ENCODE results near the gene TH.
A peak's percentile ranks its signal among the peaks of the same experiment; 100 is the strongest.

Gene TH

GRCh38 chr11:2188745-2189144 is 17.1 kb upstream of the TH start:
- no peaks in the 10 kb centered on the region for H4K20me1 ChIP-seq (ENCODE audit: insufficient read depth, low read length)
- H3F3A ChIP-seq (ENCODE audit: insufficient read depth, low read length) = no peaks in the 10 kb centered on the region
- H3K9me2 ChIP-seq (replicated peaks; ENCODE audit: insufficient read depth, low read length) = no peaks in the 10 kb centered on the region
- peaks cover 97% of the 10 kb centered on the region for H3K27me3 ChIP-seq (replicated peaks; ENCODE audit: insufficient read depth, low read length)
- H3K4me2 ChIP-seq (ENCODE audit: low read depth, low read length) = no peak overlapping the region
- no peak for DNase-seq
- H3K4me1 ChIP-seq (ENCODE audit: low read length) = no peaks in the 10 kb centered on the region
- H3K36me3 ChIP-seq (replicated peaks; ENCODE audit: insufficient read depth, low read length) = no peaks in the 10 kb centered on the region
- H3K9me3 ChIP-seq (replicated peaks; ENCODE audit: insufficient read depth, low read length) = no peaks in the 10 kb centered on the region
- H3K4me3 ChIP-seq (ENCODE audit: low read length) = no peak overlapping the region
- H3K79me2 ChIP-seq (ENCODE audit: low read length) = no peaks in the 10 kb centered on the region
- TF ChIP-seq, protein P1, sequence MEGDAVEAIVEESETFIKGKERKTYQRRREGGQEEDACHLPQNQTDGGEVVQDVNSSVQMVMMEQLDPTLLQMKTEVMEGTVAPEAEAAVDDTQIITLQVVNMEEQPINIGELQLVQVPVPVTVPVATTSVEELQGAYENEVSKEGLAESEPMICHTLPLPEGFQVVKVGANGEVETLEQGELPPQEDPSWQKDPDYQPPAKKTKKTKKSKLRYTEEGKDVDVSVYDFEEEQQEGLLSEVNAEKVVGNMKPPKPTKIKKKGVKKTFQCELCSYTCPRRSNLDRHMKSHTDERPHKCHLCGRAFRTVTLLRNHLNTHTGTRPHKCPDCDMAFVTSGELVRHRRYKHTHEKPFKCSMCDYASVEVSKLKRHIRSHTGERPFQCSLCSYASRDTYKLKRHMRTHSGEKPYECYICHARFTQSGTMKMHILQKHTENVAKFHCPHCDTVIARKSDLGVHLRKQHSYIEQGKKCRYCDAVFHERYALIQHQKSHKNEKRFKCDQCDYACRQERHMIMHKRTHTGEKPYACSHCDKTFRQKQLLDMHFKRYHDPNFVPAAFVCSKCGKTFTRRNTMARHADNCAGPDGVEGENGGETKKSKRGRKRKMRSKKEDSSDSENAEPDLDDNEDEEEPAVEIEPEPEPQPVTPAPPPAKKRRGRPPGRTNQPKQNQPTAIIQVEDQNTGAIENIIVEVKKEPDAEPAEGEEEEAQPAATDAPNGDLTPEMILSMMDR (IDR thresholded peaks at IDR 0.05; ENCODE audit: low read length) = no peak
- no peak for TF ChIP-seq EZH2 (optimal IDR thresholded peaks at IDR 0.05; ENCODE audit: low read depth, low read length)
- TF ChIP-seq EZH2phosphoT487 (IDR thresholded peaks at IDR 0.05; ENCODE audit: low read length) = no peak
- no peak overlapping the region for H2AFZ ChIP-seq (ENCODE audit: low read length)
- no peak overlapping the region for H3K27ac ChIP-seq (ENCODE audit: low read length)
- no peak overlapping the region for H3K9ac ChIP-seq (ENCODE audit: low read length)

DNA sequence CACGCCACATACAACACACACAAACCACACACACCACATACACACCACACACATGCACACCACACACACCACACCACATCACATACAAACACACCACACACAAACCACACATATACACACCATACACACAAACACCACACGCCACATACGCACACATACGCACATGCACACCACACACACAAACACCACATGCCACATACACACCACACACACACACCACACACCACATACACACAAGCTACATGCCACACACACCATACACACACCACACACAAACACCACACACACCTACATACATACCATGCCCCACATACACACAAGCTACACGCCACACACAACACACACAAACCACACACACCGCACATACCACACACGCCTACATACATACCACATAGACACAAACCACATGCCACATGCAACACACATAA is 15.7 kb upstream of the TH start:
- Histone ChIP-seq H3K27ac (ENCODE audit: low read length) (no peak overlapping the region), H3K9me3 (replicated peaks; ENCODE audit: insufficient read depth, low read length) (no peaks in the 10 kb centered on the region), H2AFZ (ENCODE audit: low read length) (no peak overlapping the region), H3K4me3 (ENCODE audit: low read length) (no peak overlapping the region), H3K79me2 (ENCODE audit: low read length) (no peaks in the 10 kb centered on the region), H3K9me2 (replicated peaks; ENCODE audit: insufficient read depth, low read length) (no peaks in the 10 kb centered on the region), H3K27me3 (replicated peaks; ENCODE audit: insufficient read depth, low read length) (peaks cover 97% of the 10 kb centered on the region), H3F3A (ENCODE audit: insufficient read depth, low read length) (no peaks in the 10 kb centered on the region), H3K4me1 (ENCODE audit: low read length) (no peaks in the 10 kb centered on the region), H3K36me3 (replicated peaks; ENCODE audit: insufficient read depth, low read length) (no peaks in the 10 kb centered on the region), H4K20me1 (ENCODE audit: insufficient read depth, low read length) (no peaks in the 10 kb centered on the region), H3K9ac (ENCODE audit: low read length) (no peak overlapping the region), H3K4me2 (ENCODE audit: low read depth, low read length) (no peak overlapping the region)
- TF ChIP-seq, protein P1 (IDR thresholded peaks at IDR 0.05; ENCODE audit: low read length) = no peak
- TF ChIP-seq EZH2phosphoT487 (IDR thresholded peaks at IDR 0.05; ENCODE audit: low read length) = no peak
- TF ChIP-seq EZH2 (optimal IDR thresholded peaks at IDR 0.05; ENCODE audit: low read depth, low read length) = no peak
- no peak for DNase-seq

DNA sequence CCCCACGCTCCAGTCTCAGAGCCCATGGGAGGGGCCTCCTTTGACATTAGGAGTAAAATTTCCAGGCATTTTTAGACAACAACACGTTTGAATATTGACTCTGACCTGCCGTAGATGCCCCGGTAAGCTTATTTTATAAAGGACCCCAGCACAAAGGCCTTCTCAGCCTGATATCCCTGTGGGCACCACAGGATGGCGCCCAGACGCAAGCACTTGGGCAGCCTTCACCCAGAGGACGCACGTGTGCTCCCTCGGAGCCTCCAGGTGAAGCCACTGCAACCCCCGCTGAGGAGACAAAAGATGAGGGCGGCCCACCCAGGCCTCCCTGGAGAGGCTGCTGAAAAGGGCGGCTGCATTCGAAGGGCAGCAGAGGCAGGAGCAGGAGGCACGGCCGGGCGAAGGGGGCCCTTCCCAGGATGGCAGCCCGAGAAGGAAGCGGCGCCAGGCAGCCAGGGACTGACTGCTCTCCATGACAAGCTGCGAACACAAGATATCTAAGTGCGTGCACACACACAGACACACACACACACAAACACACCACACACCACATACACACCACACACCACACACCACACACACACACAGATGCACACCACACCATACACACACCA is 15.2 kb upstream of the TH start:
- Histone ChIP-seq H3K4me2 (ENCODE audit: low read depth, low read length) (no peak overlapping the region), H3K79me2 (ENCODE audit: low read length) (no peaks in the 10 kb centered on the region), H3K9me3 (replicated peaks; ENCODE audit: insufficient read depth, low read length) (no peaks in the 10 kb centered on the region), H3K4me1 (ENCODE audit: low read length) (no peaks in the 10 kb centered on the region), H3K36me3 (replicated peaks; ENCODE audit: insufficient read depth, low read length) (no peaks in the 10 kb centered on the region), H3K27me3 (replicated peaks; ENCODE audit: insufficient read depth, low read length) (peaks cover 97% of the 10 kb centered on the region), H3K9me2 (replicated peaks; ENCODE audit: insufficient read depth, low read length) (no peaks in the 10 kb centered on the region), H3F3A (ENCODE audit: insufficient read depth, low read length) (no peaks in the 10 kb centered on the region), H4K20me1 (ENCODE audit: insufficient read depth, low read length) (no peaks in the 10 kb centered on the region), H2AFZ (ENCODE audit: low read length) (no peak overlapping the region), H3K4me3 (ENCODE audit: low read length) (no peak overlapping the region), H3K9ac (ENCODE audit: low read length) (no peak overlapping the region), H3K27ac (ENCODE audit: low read length) (no peak overlapping the region)
- TF ChIP-seq, protein P1 (IDR thresholded peaks at IDR 0.05; ENCODE audit: low read length) = peak; percentile 51
- TF ChIP-seq EZH2 (optimal IDR thresholded peaks at IDR 0.05; ENCODE audit: low read depth, low read length) (no peak), EZH2phosphoT487 (IDR thresholded peaks at IDR 0.05; ENCODE audit: low read length) (no peak)
- peak; percentile 30 for DNase-seq

All from MM.1S (cell line).